ENCODE measurements around the gene TRA2A.

GRCh38 chr7:23471106-23471859 lies 60.5 kb downstream of the TRA2A start:
- TF ChIP-seq REST (IDR thresholded peaks at IDR 0.05; ENCODE audit: insufficient read depth in 1 of 2, low read depth in 2 of 2, low read length in 2 of 2) (no peak), TAF1 (IDR thresholded peaks at IDR 0.05; ENCODE audit: borderline replicate concordance, insufficient read depth, low read length) (0 out of 2 replicates have a peak, but pooled peaks have one; percentile 8), POLR2AphosphoS5 (IDR thresholded peaks at IDR 0.05; ENCODE audit: low read depth, low read length) (0 out of 2 replicates have a peak, but pooled peaks have one; percentile 9), SIN3A (IDR thresholded peaks at IDR 0.05; ENCODE audit: borderline replicate concordance, insufficient read depth, low read length) (0 out of 2 replicates have a peak, but pooled peaks have one; percentile 9)

All from PFSK-1 (cell line).